ENCODE data around the gene ANO10. TPM values are rescaled to one million over a fixed set of nuclear protein-coding genes. Genes with fewer than 3 reads are reported as not detected.
"Not testable (repeated sequence)": the region's sequence is repeated elsewhere in the genome, so short reads cannot be mapped to it uniquely, and the experiment has no call there.

The ANO10 gene
- total RNA-seq, 2 experiments from 2014 or later, result 10.8 to 11.8 TPM

GRCh38 chr3:43366885-43367284 is 254.9 kb downstream of the ANO10 start:
- Mint-ChIP-seq H3K27ac (no peak overlapping the region), H3K36me3 (no peaks in the 10 kb centered on the region), H3K4me1 (peaks cover 2% of the 10 kb centered on the region), H3K4me3 (no peak overlapping the region), H3K9me3 (no peaks in the 10 kb centered on the region), H3K27me3 (no peaks in the 10 kb centered on the region)
- POLR2A ChIA-PET, result no interaction called here
- DNase-seq (no peak), ATAC-seq (ENCODE audit: low read depth) (no peak)

- Mint-ChIP-seq H3K27ac (no peak overlapping the region), H3K36me3 (no peaks in the 10 kb centered on the region), H3K4me3 (no peak overlapping the region), H3K27me3 (no peaks in the 10 kb centered on the region), H3K4me1 (peaks cover 2% of the 10 kb centered on the region), H3K9me3 (no peaks in the 10 kb centered on the region)
- ATAC-seq (ENCODE audit: low read depth), result no peak
- DNase-seq, result no peak
- POLR2A ChIA-PET, result no interaction called here
Observed at GRCh38 chr3:43366481-43366880, 255.3 kb downstream of the ANO10 start.

GRCh38 chr3:43365601-43366305 is 256.1 kb downstream of the ANO10 start:
- ATAC-seq (ENCODE audit: low read depth) (no peak), DNase-seq (no peak)
- POLR2A ChIA-PET, result no interaction called here
- no peaks in the 10 kb centered on the region for H3K36me3 Mint-ChIP-seq
- H3K4me3 Mint-ChIP-seq, result no peak overlapping the region
- peaks cover 2% of the 10 kb centered on the region for H3K4me1 Mint-ChIP-seq
- H3K27ac Mint-ChIP-seq, result no peak overlapping the region
- H3K27me3 Mint-ChIP-seq, result no peaks in the 10 kb centered on the region
- H3K9me3 Mint-ChIP-seq, result no peaks in the 10 kb centered on the region

GRCh38 chr3:43364926-43365325 is 256.9 kb downstream of the ANO10 start:
- POLR2A ChIA-PET, result no interaction called here
- no peaks in the 10 kb centered on the region for H3K27me3 Mint-ChIP-seq
- peaks cover 1% of the 10 kb centered on the region for H3K4me1 Mint-ChIP-seq
- DNase-seq (no peak), ATAC-seq (ENCODE audit: low read depth) (no peak)
- H3K9me3 Mint-ChIP-seq, result no peaks in the 10 kb centered on the region
- H3K27ac Mint-ChIP-seq, result no peak overlapping the region
- no peak overlapping the region for H3K4me3 Mint-ChIP-seq
- no peaks in the 10 kb centered on the region for H3K36me3 Mint-ChIP-seq

GRCh38 chr3:43364494-43364893 is 257.3 kb downstream of the ANO10 start:
- ATAC-seq (ENCODE audit: low read depth), result no peak

GRCh38 chr3:43363621-43364266 is 258.1 kb downstream of the ANO10 start:
- Mint-ChIP-seq H3K27ac (peak overlapping the region; percentile 35), H3K9me3 (no peaks in the 10 kb centered on the region), H3K4me3 (no peak overlapping the region), H3K36me3 (no peaks in the 10 kb centered on the region), H3K4me1 (no peaks in the 10 kb centered on the region), H3K27me3 (no peaks in the 10 kb centered on the region)
- POLR2A ChIA-PET, result no interaction called here
- DNase-seq, result no peak
- ATAC-seq (ENCODE audit: low read depth), result no peak

More at GRCh38 chr3:43364494-43364893, 257.3 kb downstream of the ANO10 start:
- Mint-ChIP-seq H3K27me3 (no peaks in the 10 kb centered on the region), H3K9me3 (no peaks in the 10 kb centered on the region), H3K36me3 (no peaks in the 10 kb centered on the region), H3K4me3 (no peak overlapping the region), H3K4me1 (no peaks in the 10 kb centered on the region), H3K27ac (no peak overlapping the region)
- POLR2A ChIA-PET, result no interaction called here
- DNase-seq, result no peak

GRCh38 chr3:43362961-43363360 is 258.9 kb downstream of the ANO10 start:
- ATAC-seq (ENCODE audit: low read depth) (no peak), DNase-seq (no peak)
- no peaks in the 10 kb centered on the region for H3K36me3 Mint-ChIP-seq
- no peak overlapping the region for H3K4me3 Mint-ChIP-seq
- no peaks in the 10 kb centered on the region for H3K9me3 Mint-ChIP-seq
- H3K4me1 Mint-ChIP-seq, result no peaks in the 10 kb centered on the region
- POLR2A ChIA-PET, result no interaction called here
- no peaks in the 10 kb centered on the region for H3K27me3 Mint-ChIP-seq
- no peak overlapping the region for H3K27ac Mint-ChIP-seq

GRCh38 chr3:43362183-43362582 is 259.6 kb downstream of the ANO10 start:
- ATAC-seq (ENCODE audit: low read depth), result no peak
- Mint-ChIP-seq H3K27ac (no peak overlapping the region), H3K4me1 (no peaks in the 10 kb centered on the region), H3K27me3 (no peaks in the 10 kb centered on the region), H3K36me3 (peaks cover 7% of the 10 kb centered on the region), H3K4me3 (no peak overlapping the region), H3K9me3 (peaks cover 6% of the 10 kb centered on the region)
- DNase-seq, result no peak
- POLR2A ChIA-PET, result no interaction called here

- Mint-ChIP-seq H3K4me3 (no peak overlapping the region), H3K27ac (no peak overlapping the region), H3K36me3 (peaks cover 11% of the 10 kb centered on the region), H3K9me3 (peaks cover 11% of the 10 kb centered on the region), H3K27me3 (no peaks in the 10 kb centered on the region), H3K4me1 (no peaks in the 10 kb centered on the region)
- POLR2A ChIA-PET, result no interaction called here
- ATAC-seq (ENCODE audit: low read depth) (no peak), DNase-seq (no peak)
Observed at GRCh38 chr3:43361077-43361476, 260.7 kb downstream of the ANO10 start.

GRCh38 chr3:43356033-43356432 is 265.8 kb downstream of the ANO10 start:
- POLR2A ChIA-PET; ATAC-seq (ENCODE audit: low read depth); DNase-seq; H3K27me3 Mint-ChIP-seq; H3K4me3 Mint-ChIP-seq; H3K27ac Mint-ChIP-seq; H3K4me1 Mint-ChIP-seq: not testable (repeated sequence)
- Mint-ChIP-seq H3K36me3 (peaks cover 58% of the 10 kb centered on the region), H3K9me3 (peaks cover 50% of the 10 kb centered on the region)

GRCh38 chr3:43353923-43354670 is 267.7 kb downstream of the ANO10 start:
- ATAC-seq (ENCODE audit: low read depth) (no peak), DNase-seq (no peak)
- Mint-ChIP-seq H3K4me1 (peaks cover 5% of the 10 kb centered on the region), H3K27ac (no peak overlapping the region), H3K36me3 (peaks cover 75% of the 10 kb centered on the region), H3K27me3 (no peaks in the 10 kb centered on the region), H3K9me3 (peaks cover 52% of the 10 kb centered on the region), H3K4me3 (no peak overlapping the region)
- POLR2A ChIA-PET, result no interaction called here

- H3K27me3 Mint-ChIP-seq, result no peaks in the 10 kb centered on the region
- POLR2A ChIA-PET, result no interaction called here
- no peak overlapping the region for H3K27ac Mint-ChIP-seq
- H3K9me3 Mint-ChIP-seq, result peaks cover 52% of the 10 kb centered on the region
- DNase-seq (no peak), ATAC-seq (ENCODE audit: low read depth) (no peak)
- peaks cover 12% of the 10 kb centered on the region for H3K4me1 Mint-ChIP-seq
- H3K4me3 Mint-ChIP-seq, result no peak overlapping the region
- H3K36me3 Mint-ChIP-seq, result peaks cover 82% of the 10 kb centered on the region
Observed at GRCh38 chr3:43353393-43353792, 268.4 kb downstream of the ANO10 start.

GRCh38 chr3:43349716-43350115 is 272.1 kb downstream of the ANO10 start:
- POLR2A ChIA-PET, result no interaction called here
- Mint-ChIP-seq H3K4me1 (peaks cover 44% of the 10 kb centered on the region), H3K27me3 (no peaks in the 10 kb centered on the region), H3K4me3 (no peak overlapping the region), H3K36me3 (peaks cover 79% of the 10 kb centered on the region), H3K27ac (no peak overlapping the region), H3K9me3 (peaks cover 29% of the 10 kb centered on the region)
- DNase-seq, result no peak
- no peak for ATAC-seq (ENCODE audit: low read depth)
